Upper lobe of right lung (tissue), 1 donor: Measurements from ENCODE around the gene BICDL1. TPM values are rescaled to one million over a fixed set of nuclear protein-coding genes. Genes with fewer than 3 reads are reported as not detected.
"Not testable (repeated sequence)": the region's sequence is repeated elsewhere in the genome, so short reads cannot be mapped to it uniquely, and the experiment has no call there.

Experiments
- ATAC-seq: fragments of 200-7000 bp; cut with Tn5 transposase; one replicate; pipeline ENCODE4 v1.9.1; 2020; ENCODE audit warnings: mild to moderate bottlenecking, moderate library complexity
- DNase-seq: peaks from one replicate; pipeline ENCODE4 v3.0.0-alpha.2; 2020
- H3K27ac ChIP-seq: fragments of 200-600 bp; one replicate; pipeline ENCODE4 v1.8.0; 2022
- H3K27me3 ChIP-seq: fragments of 200-600 bp; one replicate; pipeline ENCODE4 v1.8.0; 2022; ENCODE audit warnings: mild to moderate bottlenecking
- H3K36me3 ChIP-seq: fragments of 200-600 bp; one replicate; pipeline ENCODE4 v1.8.0; 2022
- H3K4me1 ChIP-seq: fragments of 200-600 bp; one replicate; pipeline ENCODE4 v1.8.0; 2022
- H3K4me3 ChIP-seq: fragments of 200-600 bp; one replicate; pipeline ENCODE4 v1.8.0; 2022; ENCODE audit warnings: mild to moderate bottlenecking
- H3K9me3 ChIP-seq: fragments of 200-600 bp; one replicate; pipeline ENCODE4 v1.8.0; 2022
- CTCF ChIP-seq: fragments of 200-600 bp; IDR thresholded peaks from one replicate; pipeline ENCODE4 v1.8.0; 2022; ENCODE audit warnings: antibody characterized with exemption
- intact Hi-C: fragments of 100-400 bp; cut with DNase I; formaldehyde crosslinking; loops from one replicate; pipeline ENCODE4 v1.11.0; 2022
- total RNA-seq: library from RNA; stranded (reverse); fragmentation: NEBNext Ultra II Directional; extraction: Animal tissue kit (Norgen Biotek cat#: 25700); gene quantifications from one replicate; pipeline ENCODE4 v1.2.1, GENCODE V29; 2021
- donor health status: DM: no; HTN: yes; CAD: no; lungs with severe emphysema.

The BICDL1 gene
- total RNA-seq, 1 donor from 2014 or later = 20.6 TPM

GRCh38 chr12:120007272-120007671 lies 18.2 kb downstream of the BICDL1 start:
- Histone ChIP-seq H3K4me1 (no peaks in the 10 kb centered on the region), H3K9me3 (no peaks in the 10 kb centered on the region), H3K27me3 (no peaks in the 10 kb centered on the region), H3K36me3 (no peaks in the 10 kb centered on the region), H3K4me3 (no peak overlapping the region), H3K27ac (no peak overlapping the region)
- intact Hi-C loops = no loop called here
- no peak for TF ChIP-seq CTCF
- no peak for DNase-seq
- ATAC-seq = no peak

GRCh38 chr12:120010661-120011230 lies 21.7 kb downstream of the BICDL1 start:
- Histone ChIP-seq H3K27me3 (no peaks in the 10 kb centered on the region), H3K36me3 (no peaks in the 10 kb centered on the region), H3K27ac (no peak overlapping the region), H3K9me3 (no peaks in the 10 kb centered on the region), H3K4me1 (no peaks in the 10 kb centered on the region), H3K4me3 (no peak overlapping the region)
- ATAC-seq (no peak), DNase-seq (no peak)
- TF ChIP-seq CTCF = no peak
- intact Hi-C loops = no loop called here

- Histone ChIP-seq H3K27ac (no peak overlapping the region), H3K36me3 (no peaks in the 10 kb centered on the region), H3K9me3 (no peaks in the 10 kb centered on the region), H3K4me1 (no peaks in the 10 kb centered on the region), H3K4me3 (no peak overlapping the region), H3K27me3 (no peaks in the 10 kb centered on the region)
- ATAC-seq (no peak), DNase-seq (no peak)
- intact Hi-C loops = no loop called here
- TF ChIP-seq CTCF = no peak
Observed at GRCh38 chr12:120012067-120012621, 23.1 kb downstream of the BICDL1 start.

GRCh38 chr12:120013659-120014380 lies 24.8 kb downstream of the BICDL1 start:
- H3K4me1 ChIP-seq = no peaks in the 10 kb centered on the region
- H3K9me3 ChIP-seq = no peaks in the 10 kb centered on the region
- no peak overlapping the region for H3K27ac ChIP-seq
- no peaks in the 10 kb centered on the region for H3K36me3 ChIP-seq
- ATAC-seq (no peak), DNase-seq (no peak)
- intact Hi-C loops = no loop called here
- TF ChIP-seq CTCF = no peak
- no peak overlapping the region for H3K4me3 ChIP-seq
- no peaks in the 10 kb centered on the region for H3K27me3 ChIP-seq

GRCh38 chr12:120014381-120014735 lies 25.3 kb downstream of the BICDL1 start:
- H3K27me3 ChIP-seq, intact Hi-C loops: not testable (repeated sequence)

GRCh38 chr12:120015313-120015712 lies 26.3 kb downstream of the BICDL1 start:
- intact Hi-C loops = no loop called here
- Histone ChIP-seq H3K36me3 (no peaks in the 10 kb centered on the region), H3K27me3 (no peaks in the 10 kb centered on the region), H3K27ac (no peak overlapping the region), H3K4me3 (no peak overlapping the region), H3K9me3 (no peaks in the 10 kb centered on the region), H3K4me1 (no peaks in the 10 kb centered on the region)
- no peak for ATAC-seq
- no peak for DNase-seq
- no peak for TF ChIP-seq CTCF

More at GRCh38 chr12:120014381-120014735, 25.3 kb downstream of the BICDL1 start:
- H3K4me1 ChIP-seq, DNase-seq, H3K36me3 ChIP-seq, H3K27ac ChIP-seq, H3K4me3 ChIP-seq, ATAC-seq, H3K9me3 ChIP-seq: not testable (repeated sequence)

- H3K9me3 ChIP-seq, ATAC-seq, H3K4me1 ChIP-seq, H3K4me3 ChIP-seq, H3K27ac ChIP-seq, DNase-seq, H3K36me3 ChIP-seq, intact Hi-C loops, H3K27me3 ChIP-seq: not testable (repeated sequence)
Observed at GRCh38 chr12:120016199-120016598, 27.2 kb downstream of the BICDL1 start.
